Measurements from ENCODE around the gene SYNDIG1. TPM values are rescaled to one million over a fixed set of nuclear protein-coding genes. Genes with fewer than 3 reads are reported as not detected.

Gene SYNDIG1
- polyA plus RNA-seq, 1 donor from 2014 or later: 0.22 TPM

- H3K9ac ChIP-seq (ENCODE audit: low read length): no peak overlapping the region
- H3K27me3 ChIP-seq (ENCODE audit: insufficient read depth, low read depth, low read length): no peaks in the 10 kb centered on the region
- no peak overlapping the region for H3K4me3 ChIP-seq (ENCODE audit: low read length)
- TF ChIP-seq EZH2 (IDR thresholded peaks at IDR 0.05; ENCODE audit: borderline replicate concordance, insufficient read depth, low read length, poor library complexity, severe bottlenecking) (no peak), MXI1 (conservative IDR thresholded peaks at IDR 0.05; ENCODE audit: poor library complexity, severe bottlenecking) (no peak), TAF1 (IDR thresholded peaks at IDR 0.05; ENCODE audit: low read depth) (no peak), REST (IDR thresholded peaks at IDR 0.05; ENCODE audit: borderline replicate concordance) (no peak), RAD21 (conservative IDR thresholded peaks at IDR 0.05) (no peak), CTCF (IDR thresholded peaks at IDR 0.05; ENCODE audit: poor library complexity, severe bottlenecking) (no peak), EP300 (conservative IDR thresholded peaks at IDR 0.05; ENCODE audit: poor library complexity, severe bottlenecking) (no peak), POLR2AphosphoS5 (IDR thresholded peaks at IDR 0.05) (no peak), SMC3 (conservative IDR thresholded peaks at IDR 0.05; ENCODE audit: poor library complexity) (no peak)
- H3F3A ChIP-seq (ENCODE audit: insufficient read depth, low read length, poor library complexity, severe bottlenecking): no peaks in the 10 kb centered on the region
- no peaks in the 10 kb centered on the region for H3K9me3 ChIP-seq (ENCODE audit: low read length)
- H4K20me1 ChIP-seq (ENCODE audit: insufficient read depth): no peaks in the 10 kb centered on the region
- no peaks in the 10 kb centered on the region for H3K79me2 ChIP-seq (replicated peaks; ENCODE audit: insufficient read depth, low read length)
- no peak overlapping the region for H3K27ac ChIP-seq (ENCODE audit: low read length)
- no peak overlapping the region for H3K4me2 ChIP-seq (ENCODE audit: low read length)
- no peak overlapping the region for H2AFZ ChIP-seq (ENCODE audit: low read depth, low read length)
- no peaks in the 10 kb centered on the region for H3K9me2 ChIP-seq (ENCODE audit: insufficient read depth, low read length)
- no peaks in the 10 kb centered on the region for H3K36me3 ChIP-seq (ENCODE audit: insufficient read depth, low read length)
Measured at GRCh38 chr20:24664266-24664986, 195.0 kb downstream of the SYNDIG1 start.

GRCh38 chr20:24665196-24665595 is 195.8 kb downstream of the SYNDIG1 start:
- Histone ChIP-seq H4K20me1 (ENCODE audit: insufficient read depth) (no peaks in the 10 kb centered on the region), H3F3A (ENCODE audit: insufficient read depth, low read length, poor library complexity, severe bottlenecking) (no peaks in the 10 kb centered on the region), H3K9me3 (ENCODE audit: low read length) (no peaks in the 10 kb centered on the region), H3K36me3 (ENCODE audit: insufficient read depth, low read length) (no peaks in the 10 kb centered on the region), H3K9me2 (ENCODE audit: insufficient read depth, low read length) (no peaks in the 10 kb centered on the region), H3K4me2 (ENCODE audit: low read length) (no peak overlapping the region), H3K9ac (ENCODE audit: low read length) (no peak overlapping the region), H3K79me2 (replicated peaks; ENCODE audit: insufficient read depth, low read length) (no peaks in the 10 kb centered on the region), H3K4me3 (ENCODE audit: low read length) (no peak overlapping the region), H3K27ac (ENCODE audit: low read length) (no peak overlapping the region), H3K27me3 (ENCODE audit: insufficient read depth, low read depth, low read length) (no peaks in the 10 kb centered on the region), H2AFZ (ENCODE audit: low read depth, low read length) (no peak overlapping the region)
- TF ChIP-seq EP300 (conservative IDR thresholded peaks at IDR 0.05; ENCODE audit: poor library complexity, severe bottlenecking): no peak
- TF ChIP-seq TAF1 (IDR thresholded peaks at IDR 0.05; ENCODE audit: low read depth): no peak
- no peak for TF ChIP-seq POLR2AphosphoS5 (IDR thresholded peaks at IDR 0.05)
- no peak for TF ChIP-seq MXI1 (conservative IDR thresholded peaks at IDR 0.05; ENCODE audit: poor library complexity, severe bottlenecking)
- no peak for TF ChIP-seq EZH2 (IDR thresholded peaks at IDR 0.05; ENCODE audit: borderline replicate concordance, insufficient read depth, low read length, poor library complexity, severe bottlenecking)
- TF ChIP-seq RAD21 (conservative IDR thresholded peaks at IDR 0.05): no peak
- no peak for TF ChIP-seq CTCF (IDR thresholded peaks at IDR 0.05; ENCODE audit: poor library complexity, severe bottlenecking)
